ENCODE measurements around the gene SDHAF2. TPM values are rescaled to one million over a fixed set of nuclear protein-coding genes. Genes with fewer than 3 reads are reported as not detected.

Gene SDHAF2
- total RNA-seq, 4 donors from 2014 or later: 65.8 to 122 (median 81.4) TPM

GRCh38 chr11:61447601-61448551, 18.0 kb downstream of the SDHAF2 start:
- no peak for DNase-seq

GRCh38 chr11:61448552-61448927, 18.6 kb downstream of the SDHAF2 start:
- H3K27ac ChIP-seq: peak overlapping the region; percentile 63 to 82 (median 66)
- peaks cover 4 to 31% (median 8%) of the 10 kb centered on the region in 4 donors for H3K4me1 ChIP-seq
- no peak for TF ChIP-seq CTCF (IDR thresholded peaks at IDR 0.05)
- TF ChIP-seq POLR2A (IDR thresholded peaks at IDR 0.05): no peak
- TF ChIP-seq POLR2AphosphoS5 (IDR thresholded peaks at IDR 0.05): no peak
- no peak for TF ChIP-seq EP300 (IDR thresholded peaks at IDR 0.05; ENCODE audit: low read depth)
- H3K27me3 ChIP-seq: no peaks in the 10 kb centered on the region
- DNase-seq: no peak
- in situ Hi-C loops (cut with MboI; ENCODE audit: low pct_ligation_motif_present in 1 of 4, low pct_unique_long_range_greater_than_20kb in 1 of 4, low sequenced_read_pairs in 3 of 4): no loop called here
- peaks cover 0 to 15% (median 2%) of the 10 kb centered on the region in 4 donors for H3K36me3 ChIP-seq
- H3K4me3 ChIP-seq: no peak overlapping the region
- intact Hi-C loops (cut with DNase I; ENCODE audit: low total_unique reads): loop anchor here (5.0 kb wide), 1 partner anchor 139 kb away; no protein-coding TSS in a partner anchor
- whole genome bisulfite sequencing, 2 donors (ENCODE audit: low coverage in 1 of 2): 65 to 86% methylated on average over 4 to 7 of the region's 7 CpGs
- H3K9me3 ChIP-seq: no peaks in the 10 kb centered on the region

More at GRCh38 chr11:61447601-61448551, 18.0 kb downstream of the SDHAF2 start:
- Histone ChIP-seq H3K9me3 (no peaks in the 10 kb centered on the region), H3K27ac (peak overlapping the region; percentile 63 to 82 (median 66)), H3K4me1 (peaks cover 4 to 31% (median 8%) of the 10 kb centered on the region in 4 donors), H3K27me3 (no peaks in the 10 kb centered on the region), H3K36me3 (peaks cover 0 to 15% (median 2%) of the 10 kb centered on the region in 4 donors), H3K4me3 (no peak overlapping the region)
- TF ChIP-seq EP300 (IDR thresholded peaks at IDR 0.05; ENCODE audit: low read depth) (peak; percentile 21), POLR2AphosphoS5 (IDR thresholded peaks at IDR 0.05) (peak in 2 of 3 donors; percentile 53 to 64), CTCF (IDR thresholded peaks at IDR 0.05) (no peak)
- in situ Hi-C loops (cut with MboI; ENCODE audit: low pct_ligation_motif_present in 1 of 4, low pct_unique_long_range_greater_than_20kb in 1 of 4, low sequenced_read_pairs in 3 of 4): no loop called here
- intact Hi-C loops (cut with DNase I; ENCODE audit: low total_unique reads): loop anchor here (2.0 to 5.0 kb wide), 2 partner anchors 69 to 139 kb away; no protein-coding TSS in a partner anchor
- 57 to 63% methylated on average over 11 to 12 of the region's 12 CpGs for WGBS, 2 donors (ENCODE audit: low coverage in 1 of 2)

GRCh38 chr11:61452825-61453224, 22.9 kb downstream of the SDHAF2 start:
- H3K27ac ChIP-seq: no peak overlapping the region

More at GRCh38 chr11:61452825-61453224, 22.9 kb downstream of the SDHAF2 start:
- no peak for TF ChIP-seq CTCF (IDR thresholded peaks at IDR 0.05)
- no peaks in the 10 kb centered on the region for H3K27me3 ChIP-seq
- WGBS, 2 donors (ENCODE audit: low coverage in 1 of 2): 96% methylated on average over 2 of the region's 2 CpGs; no CpG with 5 or more reads in 1 of the 2 donors
- H3K4me1 ChIP-seq: peaks cover 0 to 9% (median 4%) of the 10 kb centered on the region in 4 donors
- intact Hi-C loops (cut with DNase I; ENCODE audit: low total_unique reads): no loop called here
- no peak for DNase-seq
- H3K4me3 ChIP-seq: no peak overlapping the region
- H3K36me3 ChIP-seq: peaks cover 0 to 2% (median 0%) of the 10 kb centered on the region in 4 donors
- no peaks in the 10 kb centered on the region for H3K9me3 ChIP-seq
- in situ Hi-C loops (cut with MboI; ENCODE audit: low pct_ligation_motif_present in 1 of 4, low pct_unique_long_range_greater_than_20kb in 1 of 4, low sequenced_read_pairs in 3 of 4): no loop called here

Data from transverse colon (tissue), 4 donors.